WERI-Rb-1 (cell line): Measurements from ENCODE around the gene ZSCAN20.

Experiments
- DNase-seq: peaks from one replicate; pipeline ENCODE4 v3.0.0-alpha.2; 2020
- H3K27ac ChIP-seq: fragments of 250-450 bp; sonication (Bioruptor Pico); 2 replicates; pipeline ENCODE4 v1.5.1; 2020; ENCODE audit warnings: mild to moderate bottlenecking, moderate library complexity
- H3K27me3 ChIP-seq: fragments of 250-450 bp; sonication (Bioruptor Pico); 2 replicates; pipeline ENCODE4 v1.5.1; 2021; ENCODE audit warnings: mild to moderate bottlenecking, low read depth, moderate library complexity; ENCODE audit not compliant: insufficient read depth, severe bottlenecking
- H3K36me3 ChIP-seq: fragments of 250-450 bp; sonication (Bioruptor Pico); 2 replicates; pipeline ENCODE4 v1.5.1; 2020; ENCODE audit warnings: mild to moderate bottlenecking, moderate library complexity
- H3K4me3 ChIP-seq: 2 replicates; pipeline ENCODE4 v1.5.1; 2011; ENCODE audit warnings: low read depth, mild to moderate bottlenecking, control low read depth, low read length
- H3K9me3 ChIP-seq: fragments of 250-450 bp; sonication (Bioruptor Pico); 2 replicates; pipeline ENCODE4 v1.5.1; 2021; ENCODE audit warnings: mild to moderate bottlenecking, moderate library complexity; ENCODE audit not compliant: severe bottlenecking
- TF ChIP-seq, protein P1 (sequence below): IDR thresholded peaks from 2 replicates; pipeline ENCODE4 v1.5.1; 2011; ENCODE audit warnings: low read depth, mild to moderate bottlenecking, control low read depth, inconsistent platforms, low read length

ZSCAN20 gene

DNA sequence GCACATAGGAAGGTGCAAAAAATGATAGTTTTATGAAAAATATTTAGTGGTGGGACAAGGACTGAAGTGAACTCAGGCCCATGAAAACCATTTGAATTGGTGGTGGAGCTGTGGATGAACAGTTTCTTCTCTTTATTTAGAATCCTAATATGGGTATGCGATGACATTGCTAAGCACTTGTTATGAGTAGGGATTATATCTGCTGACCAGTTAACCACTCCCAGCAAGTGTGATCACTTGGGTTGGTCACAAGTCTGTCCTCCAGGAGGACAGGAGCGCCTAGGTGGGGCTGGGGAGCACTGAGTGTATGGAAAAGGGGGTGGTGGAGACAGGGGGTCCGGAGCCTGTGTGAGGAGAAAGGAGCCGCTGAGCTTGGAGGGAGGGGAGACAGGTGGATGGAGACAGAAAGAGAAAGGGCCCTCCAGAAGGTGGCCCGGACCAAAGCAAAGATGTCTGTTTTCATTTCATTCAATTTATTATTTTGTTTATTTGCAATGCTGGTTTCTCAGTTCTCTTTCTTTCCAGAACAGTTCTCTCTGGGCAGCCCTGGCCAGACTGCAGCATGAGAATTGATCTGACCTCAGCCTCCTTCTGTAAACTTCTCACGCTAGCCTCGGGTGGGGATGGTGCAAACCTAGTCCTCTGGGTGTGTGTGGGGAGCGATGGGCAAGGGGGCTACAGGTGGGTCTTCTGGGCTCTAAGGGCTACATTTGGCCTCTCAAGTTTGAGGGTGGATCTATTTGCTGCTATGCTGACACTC, 9.9 kb upstream of the ZSCAN20 start:
- Histone ChIP-seq H3K27ac (no peak overlapping the region), H3K36me3 (no peaks in the 10 kb centered on the region)

DNA sequence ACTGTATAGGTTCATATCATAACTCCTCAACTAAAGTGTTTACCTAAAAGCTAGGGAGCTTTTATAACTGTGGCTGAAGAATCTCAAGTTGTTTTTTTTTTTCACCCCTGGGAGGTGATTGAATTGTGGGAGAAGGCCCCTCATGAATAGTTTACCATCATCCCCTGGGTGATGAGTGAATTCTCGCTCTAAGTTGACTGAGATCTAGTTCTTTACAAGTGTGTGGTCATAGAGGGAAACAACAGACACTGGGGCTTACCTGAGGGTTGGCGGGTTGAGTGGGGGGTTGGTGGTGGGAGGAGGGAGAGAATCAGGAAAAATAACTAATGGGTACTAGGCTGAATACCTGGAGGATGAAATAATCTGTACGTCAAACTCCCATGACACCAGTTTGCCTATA, 7.9 kb upstream of the ZSCAN20 start:
- TF ChIP-seq, protein P1, sequence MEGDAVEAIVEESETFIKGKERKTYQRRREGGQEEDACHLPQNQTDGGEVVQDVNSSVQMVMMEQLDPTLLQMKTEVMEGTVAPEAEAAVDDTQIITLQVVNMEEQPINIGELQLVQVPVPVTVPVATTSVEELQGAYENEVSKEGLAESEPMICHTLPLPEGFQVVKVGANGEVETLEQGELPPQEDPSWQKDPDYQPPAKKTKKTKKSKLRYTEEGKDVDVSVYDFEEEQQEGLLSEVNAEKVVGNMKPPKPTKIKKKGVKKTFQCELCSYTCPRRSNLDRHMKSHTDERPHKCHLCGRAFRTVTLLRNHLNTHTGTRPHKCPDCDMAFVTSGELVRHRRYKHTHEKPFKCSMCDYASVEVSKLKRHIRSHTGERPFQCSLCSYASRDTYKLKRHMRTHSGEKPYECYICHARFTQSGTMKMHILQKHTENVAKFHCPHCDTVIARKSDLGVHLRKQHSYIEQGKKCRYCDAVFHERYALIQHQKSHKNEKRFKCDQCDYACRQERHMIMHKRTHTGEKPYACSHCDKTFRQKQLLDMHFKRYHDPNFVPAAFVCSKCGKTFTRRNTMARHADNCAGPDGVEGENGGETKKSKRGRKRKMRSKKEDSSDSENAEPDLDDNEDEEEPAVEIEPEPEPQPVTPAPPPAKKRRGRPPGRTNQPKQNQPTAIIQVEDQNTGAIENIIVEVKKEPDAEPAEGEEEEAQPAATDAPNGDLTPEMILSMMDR, result no peak
- H3K9me3 ChIP-seq, result no peaks in the 10 kb centered on the region
- no peak overlapping the region for H3K4me3 ChIP-seq
- DNase-seq, result no peak
- no peaks in the 10 kb centered on the region for H3K36me3 ChIP-seq
- H3K27me3 ChIP-seq, result no peaks in the 10 kb centered on the region
- H3K27ac ChIP-seq, result no peak overlapping the region

More for the DNA sequence above, 9.9 kb upstream of the ZSCAN20 start:
- DNase-seq, result no peak
- H3K9me3 ChIP-seq, result no peaks in the 10 kb centered on the region
- no peak overlapping the region for H3K4me3 ChIP-seq
- TF ChIP-seq, protein P1, result no peak
- H3K27me3 ChIP-seq, result no peaks in the 10 kb centered on the region

GRCh38 chr1:33465316-33465715, 7.1 kb upstream of the ZSCAN20 start:
- Histone ChIP-seq H3K27ac (no peak overlapping the region), H3K4me3 (no peak overlapping the region), H3K9me3 (no peaks in the 10 kb centered on the region), H3K27me3 (no peaks in the 10 kb centered on the region), H3K36me3 (no peaks in the 10 kb centered on the region)
- no peak for DNase-seq
- TF ChIP-seq, protein P1, result no peak

DNA sequence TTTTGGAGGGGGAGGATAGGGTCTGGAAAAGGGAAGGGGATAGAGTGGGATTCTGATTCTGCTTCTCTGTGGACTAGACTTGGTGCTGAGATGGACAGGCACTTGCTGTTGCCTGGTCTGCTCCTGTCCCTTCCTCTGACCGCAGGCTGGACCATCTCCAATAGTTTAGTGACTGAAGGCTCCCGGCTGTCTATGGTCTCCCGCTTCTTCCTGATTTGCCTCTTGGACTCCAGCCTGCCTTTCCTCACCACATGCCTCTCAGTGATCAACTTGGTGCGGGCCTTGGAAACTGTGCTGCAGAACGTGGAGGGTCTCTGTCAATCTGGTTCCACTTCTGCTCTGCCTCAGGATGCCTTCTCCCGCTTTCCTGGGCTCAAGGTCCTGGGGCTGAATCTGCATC, 6.3 kb upstream of the ZSCAN20 start:
- Histone ChIP-seq H3K4me3 (no peak overlapping the region), H3K36me3 (no peaks in the 10 kb centered on the region), H3K9me3 (no peaks in the 10 kb centered on the region), H3K27me3 (no peaks in the 10 kb centered on the region), H3K27ac (no peak overlapping the region)
- TF ChIP-seq, protein P1, result no peak
- no peak for DNase-seq

DNA sequence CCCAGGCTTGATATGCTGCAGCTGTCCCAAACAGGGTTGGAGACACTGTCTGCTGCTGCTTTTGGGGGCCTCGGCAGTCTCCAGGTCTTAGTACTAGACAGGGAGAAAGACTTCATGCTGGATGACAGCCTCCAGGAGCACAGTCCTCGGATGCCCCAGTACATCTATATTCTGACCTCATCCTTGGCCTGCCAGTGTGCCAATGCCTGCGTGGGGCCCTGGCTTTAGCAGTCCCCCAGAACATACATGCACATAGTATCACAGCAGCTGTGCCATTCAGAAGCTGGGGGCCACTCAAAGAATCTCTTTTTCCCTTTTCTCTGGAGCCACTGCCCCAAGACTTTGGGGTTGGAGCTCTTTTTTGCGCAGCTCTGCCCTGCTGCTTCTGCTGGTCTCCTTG, 4.4 kb upstream of the ZSCAN20 start:
- no peak overlapping the region for H3K27ac ChIP-seq
- no peak for DNase-seq
- H3K4me3 ChIP-seq, result no peak overlapping the region
- H3K9me3 ChIP-seq, result no peaks in the 10 kb centered on the region
- no peaks in the 10 kb centered on the region for H3K36me3 ChIP-seq
- TF ChIP-seq, protein P1, result no peak
- H3K27me3 ChIP-seq, result no peaks in the 10 kb centered on the region

- no peaks in the 10 kb centered on the region for H3K27me3 ChIP-seq
- DNase-seq, result no peak
- H3K36me3 ChIP-seq, result no peaks in the 10 kb centered on the region
- H3K27ac ChIP-seq, result no peak overlapping the region
- no peak overlapping the region for H3K4me3 ChIP-seq
- TF ChIP-seq, protein P1, result no peak
- no peaks in the 10 kb centered on the region for H3K9me3 ChIP-seq
These were observed 3.9 kb upstream of the ZSCAN20 start for GRCh38 chr1:33468531-33468930.
